ENCODE data around the gene PI4KA.
"Not testable (repeated sequence)": the region's sequence is repeated elsewhere in the genome, so short reads cannot be mapped to it uniquely, and the experiment has no call there.

PI4KA gene

GRCh38 chr22:20858615-20859416 lies at the start of gene PI4KA, which contains the start of gene SNAP29:
Gene PI4KA (minus strand): TSS chr22:20858811. CDS start chr22:20858725, 86 bp downstream.
Gene SNAP29 (plus strand): TSS chr22:20859007. CDS start chr22:20859111, 104 bp downstream.
- peak within 1 kb of the TSS; percentile 85 for H3K4me3 ChIP-seq (ENCODE audit: low read length)
- H3K4me1 ChIP-seq (ENCODE audit: control insufficient read depth, low read depth, low read length) = peaks cover 7% of the 10 kb centered on the region
- no peaks in the 10 kb centered on the region for H3K36me3 ChIP-seq (ENCODE audit: control insufficient read depth, low read depth, low read length)
- H3K9me3 ChIP-seq (ENCODE audit: control insufficient read depth, low read depth, low read length) = no peaks in the 10 kb centered on the region
- H3K27me3 ChIP-seq (ENCODE audit: control insufficient read depth, insufficient read depth, low read length) = peaks cover 12% of the 10 kb centered on the region
- H3K9ac ChIP-seq (ENCODE audit: low read length) = peak within 1 kb of the TSS; percentile 70
- H3K27ac ChIP-seq (ENCODE audit: low read length) = no peak within 1 kb of the TSS

- H3K4me3 ChIP-seq (ENCODE audit: low read length) = no peak overlapping the region
- H3K4me1 ChIP-seq (ENCODE audit: control insufficient read depth, low read depth, low read length) = no peaks in the 10 kb centered on the region
- no peaks in the 10 kb centered on the region for H3K27me3 ChIP-seq (ENCODE audit: control insufficient read depth, insufficient read depth, low read length)
- H3K27ac ChIP-seq (ENCODE audit: low read length) = no peak overlapping the region
- no peaks in the 10 kb centered on the region for H3K9me3 ChIP-seq (ENCODE audit: control insufficient read depth, low read depth, low read length)
- H3K9ac ChIP-seq (ENCODE audit: low read length) = no peak overlapping the region
- no peaks in the 10 kb centered on the region for H3K36me3 ChIP-seq (ENCODE audit: control insufficient read depth, low read depth, low read length)
Measured at GRCh38 chr22:20906387-20906767, 47.8 kb upstream of the PI4KA start.

GRCh38 chr22:20905415-20906386 lies 47.1 kb upstream of the PI4KA start:
- H3K27me3 ChIP-seq (ENCODE audit: control insufficient read depth, insufficient read depth, low read length) = no peaks in the 10 kb centered on the region
- H3K36me3 ChIP-seq (ENCODE audit: control insufficient read depth, low read depth, low read length) = no peaks in the 10 kb centered on the region
- H3K4me3 ChIP-seq (ENCODE audit: low read length) = no peak overlapping the region
- H3K9me3 ChIP-seq (ENCODE audit: control insufficient read depth, low read depth, low read length) = no peaks in the 10 kb centered on the region
- no peak overlapping the region for H3K9ac ChIP-seq (ENCODE audit: low read length)
- no peaks in the 10 kb centered on the region for H3K4me1 ChIP-seq (ENCODE audit: control insufficient read depth, low read depth, low read length)
- no peak overlapping the region for H3K27ac ChIP-seq (ENCODE audit: low read length)

- no peak overlapping the region for H3K9ac ChIP-seq (ENCODE audit: low read length)
- no peaks in the 10 kb centered on the region for H3K36me3 ChIP-seq (ENCODE audit: control insufficient read depth, low read depth, low read length)
- no peaks in the 10 kb centered on the region for H3K4me1 ChIP-seq (ENCODE audit: control insufficient read depth, low read depth, low read length)
- no peaks in the 10 kb centered on the region for H3K27me3 ChIP-seq (ENCODE audit: control insufficient read depth, insufficient read depth, low read length)
- H3K9me3 ChIP-seq (ENCODE audit: control insufficient read depth, low read depth, low read length) = no peaks in the 10 kb centered on the region
- H3K27ac ChIP-seq (ENCODE audit: low read length) = no peak overlapping the region
- H3K4me3 ChIP-seq (ENCODE audit: low read length) = no peak overlapping the region
Measured at GRCh38 chr22:20904980-20905355, 46.4 kb upstream of the PI4KA start.

- no peak overlapping the region for H3K9ac ChIP-seq (ENCODE audit: low read length)
- no peaks in the 10 kb centered on the region for H3K36me3 ChIP-seq (ENCODE audit: control insufficient read depth, low read depth, low read length)
- no peaks in the 10 kb centered on the region for H3K9me3 ChIP-seq (ENCODE audit: control insufficient read depth, low read depth, low read length)
- no peaks in the 10 kb centered on the region for H3K27me3 ChIP-seq (ENCODE audit: control insufficient read depth, insufficient read depth, low read length)
- H3K27ac ChIP-seq (ENCODE audit: low read length) = no peak overlapping the region
- no peak overlapping the region for H3K4me3 ChIP-seq (ENCODE audit: low read length)
- H3K4me1 ChIP-seq (ENCODE audit: control insufficient read depth, low read depth, low read length) = no peaks in the 10 kb centered on the region
Measured at GRCh38 chr22:20904008-20904979, 45.7 kb upstream of the PI4KA start.

- H3K4me3 ChIP-seq (ENCODE audit: low read length) = no peak overlapping the region
- no peaks in the 10 kb centered on the region for H3K4me1 ChIP-seq (ENCODE audit: control insufficient read depth, low read depth, low read length)
- H3K27ac ChIP-seq (ENCODE audit: low read length) = no peak overlapping the region
- no peak overlapping the region for H3K9ac ChIP-seq (ENCODE audit: low read length)
- no peaks in the 10 kb centered on the region for H3K9me3 ChIP-seq (ENCODE audit: control insufficient read depth, low read depth, low read length)
- no peaks in the 10 kb centered on the region for H3K27me3 ChIP-seq (ENCODE audit: control insufficient read depth, insufficient read depth, low read length)
- no peaks in the 10 kb centered on the region for H3K36me3 ChIP-seq (ENCODE audit: control insufficient read depth, low read depth, low read length)
Measured at GRCh38 chr22:20903093-20903492, 44.5 kb upstream of the PI4KA start.

GRCh38 chr22:20901093-20902033 lies 42.8 kb upstream of the PI4KA start:
- not testable (repeated sequence) for H3K27me3 ChIP-seq (ENCODE audit: control insufficient read depth, insufficient read depth, low read length); H3K4me1 ChIP-seq (ENCODE audit: control insufficient read depth, low read depth, low read length); H3K4me3 ChIP-seq (ENCODE audit: low read length); H3K9ac ChIP-seq (ENCODE audit: low read length); H3K9me3 ChIP-seq (ENCODE audit: control insufficient read depth, low read depth, low read length); H3K27ac ChIP-seq (ENCODE audit: low read length); H3K36me3 ChIP-seq (ENCODE audit: control insufficient read depth, low read depth, low read length)

GRCh38 chr22:20899827-20900423 lies 41.3 kb upstream of the PI4KA start:
- Histone ChIP-seq H3K9ac (ENCODE audit: low read length) (no peak overlapping the region), H3K9me3 (ENCODE audit: control insufficient read depth, low read depth, low read length) (no peaks in the 10 kb centered on the region), H3K4me1 (ENCODE audit: control insufficient read depth, low read depth, low read length) (no peaks in the 10 kb centered on the region), H3K36me3 (ENCODE audit: control insufficient read depth, low read depth, low read length) (no peaks in the 10 kb centered on the region), H3K27me3 (ENCODE audit: control insufficient read depth, insufficient read depth, low read length) (no peaks in the 10 kb centered on the region), H3K27ac (ENCODE audit: low read length) (no peak overlapping the region), H3K4me3 (ENCODE audit: low read length) (no peak overlapping the region)

GRCh38 chr22:20897737-20898136 lies 39.1 kb upstream of the PI4KA start:
- not testable (repeated sequence) for H3K9me3 ChIP-seq (ENCODE audit: control insufficient read depth, low read depth, low read length); H3K4me1 ChIP-seq (ENCODE audit: control insufficient read depth, low read depth, low read length); H3K27me3 ChIP-seq (ENCODE audit: control insufficient read depth, insufficient read depth, low read length); H3K27ac ChIP-seq (ENCODE audit: low read length); H3K36me3 ChIP-seq (ENCODE audit: control insufficient read depth, low read depth, low read length); H3K9ac ChIP-seq (ENCODE audit: low read length); H3K4me3 ChIP-seq (ENCODE audit: low read length)

GRCh38 chr22:20890975-20891374 lies 32.4 kb upstream of the PI4KA start:
- peaks cover 10% of the 10 kb centered on the region for H3K36me3 ChIP-seq (ENCODE audit: control insufficient read depth, low read depth, low read length)
- no peak overlapping the region for H3K27ac ChIP-seq (ENCODE audit: low read length)
- H3K9me3 ChIP-seq (ENCODE audit: control insufficient read depth, low read depth, low read length) = no peaks in the 10 kb centered on the region
- no peaks in the 10 kb centered on the region for H3K27me3 ChIP-seq (ENCODE audit: control insufficient read depth, insufficient read depth, low read length)
- no peaks in the 10 kb centered on the region for H3K4me1 ChIP-seq (ENCODE audit: control insufficient read depth, low read depth, low read length)
- H3K9ac ChIP-seq (ENCODE audit: low read length) = no peak overlapping the region
- no peak overlapping the region for H3K4me3 ChIP-seq (ENCODE audit: low read length)

Data from iPS-18a (cell line).